HEK293T (cell line): ENCODE results near the gene OVOL2.

Experiments used
- CTBP1 ChIP-seq: fragments of 450-650 bp; IDR thresholded peaks from 2 replicates; pipeline ENCODE4 v1.6.1; 2016; ENCODE audit warnings: borderline replicate concordance
- ELF4 ChIP-seq: fragments of 450-650 bp; IDR thresholded peaks from 2 replicates; pipeline ENCODE4 v1.6.1; 2017; ENCODE audit warnings: antibody characterized with exemption
- HDGF ChIP-seq: fragments of 450-650 bp; IDR thresholded peaks from 2 replicates; pipeline ENCODE4 v1.6.1; 2017; ENCODE audit warnings: antibody characterized with exemption, borderline replicate concordance
- L3MBTL2 ChIP-seq: fragments of 450-650 bp; conservative IDR thresholded peaks from 2 replicates; pipeline ENCODE4 v1.6.1; 2016; ENCODE audit warnings: mild to moderate bottlenecking
- PKNOX1 ChIP-seq: fragments of 450-650 bp; IDR thresholded peaks from 2 replicates; pipeline ENCODE4 v1.6.1; 2016
- SP1 ChIP-seq: fragments of 450-650 bp; IDR thresholded peaks from 2 replicates; pipeline ENCODE4 v1.6.1; 2017
- TARDBP ChIP-seq: fragments of 450-650 bp; IDR thresholded peaks from 2 replicates; pipeline ENCODE4 v1.6.1; 2016
- ZNF384 ChIP-seq: fragments of 450-650 bp; IDR thresholded peaks from 2 replicates; pipeline ENCODE4 v1.6.1; 2016

GRCh38 chr20:18093388-18093787, 35.7 kb upstream of the OVOL2 start:
- TF ChIP-seq SP1 (no peak), L3MBTL2 (no peak), PKNOX1 (no peak), TARDBP (no peak), ZNF384 (no peak), HDGF (no peak), CTBP1 (no peak), ELF4 (no peak)
